Lung (tissue), 12 donors: ENCODE measurements around the gene CHERP. TPM values are rescaled to one million over a fixed set of nuclear protein-coding genes. Genes with fewer than 3 reads are reported as not detected.
"Not testable (repeated sequence)": the region's sequence is repeated elsewhere in the genome, so short reads cannot be mapped to it uniquely, and the experiment has no call there.

Source experiments
- ATAC-seq: fragments of 200-7000 bp; cut with Tn5 transposase; one replicate; pipeline ENCODE4 v1.9.1; 2020; ENCODE audit warnings: moderate number of reproducible peaks; ENCODE audit not compliant: insufficient read depth, low FRiP score
- DNase-seq, 3 donors: peaks; one replicate each; pipeline ENCODE4 v3.0.0-alpha.2; 2013 to 2017
- H3K27ac ChIP-seq, 2 donors: one replicate each; pipeline ENCODE4 v1.5.1; 2013; ENCODE audit warnings: mild to moderate bottlenecking in 2 of 2, moderate library complexity in 2 of 2, control low read depth in 1 of 2, inconsistent platforms in 1 of 2, low read depth in 1 of 2, low read length in 1 of 2
- H3K27me3 ChIP-seq, 3 donors: one replicate each; pipeline ENCODE4 v1.5.1; 2013; ENCODE audit warnings: low read length in 2 of 3; ENCODE audit not compliant: control insufficient read depth in 3 of 3, insufficient read depth in 3 of 3
- H3K36me3 ChIP-seq, 4 donors: one replicate each; pipeline ENCODE4 v1.5.1; 2013; ENCODE audit warnings: low read length in 4 of 4, mild to moderate bottlenecking in 1 of 4, moderate library complexity in 1 of 4; ENCODE audit not compliant: control insufficient read depth in 4 of 4, insufficient read depth in 4 of 4
- H3K4me1 ChIP-seq, 5 donors: one replicate each; pipeline ENCODE4 v1.5.1; 2013; ENCODE audit warnings: low read length in 5 of 5, mild to moderate bottlenecking in 2 of 5, moderate library complexity in 1 of 5; ENCODE audit not compliant: control insufficient read depth in 5 of 5, insufficient read depth in 5 of 5
- H3K4me3 ChIP-seq: one replicate; pipeline ENCODE4 v1.5.1; 2013; ENCODE audit warnings: mild to moderate bottlenecking, control low read depth, moderate library complexity
- H3K9ac ChIP-seq, 2 donors: one replicate each; pipeline ENCODE4 v1.5.1; 2013; ENCODE audit warnings: low read length in 2 of 2, control low read depth in 1 of 2; ENCODE audit not compliant: insufficient read depth in 1 of 2
- H3K9me3 ChIP-seq, 4 donors: one replicate each; pipeline ENCODE4 v1.5.1; 2013; ENCODE audit warnings: low read length in 3 of 4, mild to moderate bottlenecking in 1 of 4, moderate library complexity in 1 of 4; ENCODE audit not compliant: control insufficient read depth in 4 of 4, insufficient read depth in 3 of 4
- WGBS, 2 donors: extraction: QIAGEN DNeasy Blood & Tissue Kit; methylation state at CpG; one replicate each; pipeline ENCODE4 v1.1.7; 2013; 5-methylcytosine and 5-hydroxymethylcytosine counted together
- polyA plus RNA-seq, 2 donors: library from polyadenylated mRNA; stranded (reverse); fragments of 200-250 nt; gene quantifications; one replicate each; pipeline ENCODE4 v1.2.1, GENCODE V29; 2013
- total RNA-seq, 2 donors: library from RNA; depleted of rRNA in 1 of 2; stranded (reverse); fragments of >200 nt in 1 of 2; gene quantifications; one replicate each; pipeline ENCODE4 v1.2.1, GENCODE V29; 2014 to 2021
- TF ChIP-seq, protein P1 (sequence below): IDR thresholded peaks from 2 replicates; pipeline ENCODE4 v1.5.1; 2012; ENCODE audit warnings: mild to moderate bottlenecking; ENCODE audit errors: control extremely low read depth, extremely low read depth
- donor health status: control.
- donor health status: control.
- donor health status: Bipolar disorder and iron deficiency.
- donor health status: healthy.
- donor health status: DM: yes; HTN: yes; CAD: no.

Gene CHERP
- total and polyA plus RNA-seq, 4 donors: 19.5 to 30.9 (median 23.3) TPM

DNA sequence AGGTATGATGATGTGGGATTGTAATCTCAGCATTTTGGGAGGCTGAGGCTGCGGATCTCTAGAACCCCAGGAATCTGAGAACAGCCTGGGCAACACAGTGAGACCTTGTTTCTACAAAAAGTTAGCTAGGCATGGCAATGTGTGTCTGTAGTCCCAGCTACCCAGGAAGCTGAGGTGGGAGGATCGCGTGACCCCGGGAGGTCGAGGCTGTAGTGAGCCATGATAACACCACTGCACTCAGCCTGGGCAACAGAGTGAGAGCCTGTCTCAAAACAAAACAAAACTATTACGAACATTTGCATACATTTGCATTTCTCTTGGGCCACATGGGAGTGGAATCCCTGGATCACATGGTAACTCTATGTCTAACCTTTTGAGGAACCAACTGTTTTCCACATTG is 44.4 kb downstream of the CHERP start:
- Histone ChIP-seq H3K27ac (no peak overlapping the region), H3K9me3 (no peaks in the 10 kb centered on the region), H3K9ac (no peak overlapping the region), H3K27me3 (no peaks in the 10 kb centered on the region), H3K36me3 (peaks cover 0 to 10% (median 2%) of the 10 kb centered on the region in 4 donors), H3K4me3 (no peak overlapping the region), H3K4me1 (peaks cover 0 to 5% (median 4%) of the 10 kb centered on the region in 5 donors)
- WGBS, 2 donors: 93 to 96% methylated on average over 6 of the region's 6 CpGs
- TF ChIP-seq, protein P1, sequence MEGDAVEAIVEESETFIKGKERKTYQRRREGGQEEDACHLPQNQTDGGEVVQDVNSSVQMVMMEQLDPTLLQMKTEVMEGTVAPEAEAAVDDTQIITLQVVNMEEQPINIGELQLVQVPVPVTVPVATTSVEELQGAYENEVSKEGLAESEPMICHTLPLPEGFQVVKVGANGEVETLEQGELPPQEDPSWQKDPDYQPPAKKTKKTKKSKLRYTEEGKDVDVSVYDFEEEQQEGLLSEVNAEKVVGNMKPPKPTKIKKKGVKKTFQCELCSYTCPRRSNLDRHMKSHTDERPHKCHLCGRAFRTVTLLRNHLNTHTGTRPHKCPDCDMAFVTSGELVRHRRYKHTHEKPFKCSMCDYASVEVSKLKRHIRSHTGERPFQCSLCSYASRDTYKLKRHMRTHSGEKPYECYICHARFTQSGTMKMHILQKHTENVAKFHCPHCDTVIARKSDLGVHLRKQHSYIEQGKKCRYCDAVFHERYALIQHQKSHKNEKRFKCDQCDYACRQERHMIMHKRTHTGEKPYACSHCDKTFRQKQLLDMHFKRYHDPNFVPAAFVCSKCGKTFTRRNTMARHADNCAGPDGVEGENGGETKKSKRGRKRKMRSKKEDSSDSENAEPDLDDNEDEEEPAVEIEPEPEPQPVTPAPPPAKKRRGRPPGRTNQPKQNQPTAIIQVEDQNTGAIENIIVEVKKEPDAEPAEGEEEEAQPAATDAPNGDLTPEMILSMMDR: no peak
- ATAC-seq: no peak
- no peak for DNase-seq

DNA sequence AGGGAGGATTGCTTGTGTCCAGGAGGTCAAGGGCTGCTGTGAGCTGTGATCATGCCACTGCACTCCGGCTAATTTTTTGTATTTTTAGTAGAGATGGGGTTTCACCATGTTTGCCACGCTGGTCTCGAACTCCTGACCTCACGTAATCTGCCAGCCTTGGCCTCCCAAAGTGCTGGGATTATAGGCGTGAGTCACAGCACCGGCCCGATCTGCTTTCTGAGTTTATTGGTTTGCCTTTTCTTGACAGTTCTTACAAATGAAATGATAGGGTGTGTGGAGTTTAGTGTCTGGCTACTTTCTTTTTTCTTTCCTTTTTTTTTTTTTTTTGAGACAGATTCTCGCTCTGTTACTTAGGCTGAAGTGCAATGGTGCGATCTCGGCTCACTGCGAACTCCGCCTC is 45.2 kb downstream of the CHERP start:
- Histone ChIP-seq H3K4me3 (peak overlapping the region; percentile 87), H3K27me3 (no peaks in the 10 kb centered on the region), H3K27ac (peak overlapping the region in 1 of 2 donors; percentile 72), H3K4me1 (peaks cover 0 to 5% (median 4%) of the 10 kb centered on the region in 5 donors), H3K9me3 (no peaks in the 10 kb centered on the region), H3K9ac (peak overlapping the region in 1 of 2 donors; percentile 67), H3K36me3 (peaks cover 0 to 5% (median 2%) of the 10 kb centered on the region in 4 donors)
- WGBS, 2 donors: 90 to 93% methylated on average over 11 to 12 of the region's 12 CpGs
- no peak for DNase-seq
- no peak for ATAC-seq
- TF ChIP-seq, protein P1: no peak

DNA sequence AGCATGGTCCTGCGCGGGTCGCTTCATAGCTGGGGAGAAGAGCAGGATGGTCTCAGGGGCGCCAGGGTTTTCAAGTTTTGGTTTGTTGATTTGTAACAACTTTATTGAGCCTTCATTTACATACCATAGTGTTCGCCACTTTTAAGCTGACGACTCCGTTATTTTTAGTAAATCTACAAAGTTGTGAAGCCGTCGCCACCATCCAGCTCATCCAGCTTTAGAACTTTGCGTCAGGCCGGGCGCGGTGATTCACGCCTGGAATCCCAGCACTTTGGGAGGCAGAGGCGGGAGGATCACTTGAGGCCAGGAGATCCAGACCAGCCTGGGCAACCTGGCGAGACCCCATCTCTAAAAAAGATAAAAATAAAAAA is 45.6 kb downstream of the CHERP start:
- TF ChIP-seq, protein P1: no peak
- H3K4me3 ChIP-seq: peak overlapping the region; percentile 87
- 30 to 34% methylated on average over 16 of the region's 16 CpGs for WGBS, 2 donors
- DNase-seq (no peak), ATAC-seq (no peak)
- H3K27ac ChIP-seq: peak overlapping the region; percentile 80 to 82
- H3K4me1 ChIP-seq: peaks cover 0 to 5% (median 4%) of the 10 kb centered on the region in 5 donors
- H3K9me3 ChIP-seq: no peaks in the 10 kb centered on the region
- H3K36me3 ChIP-seq: peaks cover 0 to 5% (median 2%) of the 10 kb centered on the region in 4 donors
- peak overlapping the region in 1 of 2 donors; percentile 67 for H3K9ac ChIP-seq
- H3K27me3 ChIP-seq: no peaks in the 10 kb centered on the region

DNA sequence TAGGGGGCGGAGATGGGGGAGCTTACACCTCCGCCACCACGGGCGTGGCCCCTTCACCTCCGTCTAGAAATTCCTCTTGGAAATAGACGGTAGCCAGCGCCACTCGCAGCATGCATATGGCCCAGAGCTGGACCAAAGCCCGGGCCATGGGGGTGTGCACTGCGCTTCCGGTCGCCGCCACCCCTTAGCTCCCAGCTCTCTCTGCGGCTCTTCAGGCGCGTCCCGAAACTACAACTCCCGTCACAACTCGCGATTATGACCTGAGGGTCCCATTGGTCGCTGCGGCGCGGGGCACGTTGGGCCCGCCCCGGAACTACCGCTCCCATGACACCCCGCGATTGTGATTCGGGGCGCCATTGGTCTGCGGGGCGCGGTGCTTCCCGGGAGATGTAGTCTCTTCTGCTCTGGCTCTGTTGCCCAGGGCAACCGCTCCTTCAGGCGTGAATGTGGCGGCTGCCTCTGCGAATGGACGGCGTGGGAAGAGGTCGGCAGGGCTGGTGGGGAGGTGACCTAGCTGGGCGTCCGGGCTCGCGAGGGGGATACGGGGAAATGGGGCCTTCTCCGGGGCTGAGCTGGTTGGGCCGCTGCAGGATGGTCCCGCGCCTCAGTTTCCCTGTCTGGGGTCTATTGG is 46.1 kb downstream of the CHERP start, which contains the start of the genes C19orf44 and CALR3:
TSS of gene C19orf44 (plus strand) at position 413 of the 631 bp plus-strand sequence. CDS start 4,399 bp downstream, outside the sequence.
TSS of gene CALR3 (minus strand) at position 186 of the 631 bp plus-strand sequence. CDS start at position 148, 38 bp downstream.
- peak within 1 kb of the TSS; percentile 50 to 67 for H3K9ac ChIP-seq
- TF ChIP-seq, protein P1: no peak
- H3K9me3 ChIP-seq: no peaks in the 10 kb centered on the region
- no peaks in the 10 kb centered on the region for H3K27me3 ChIP-seq
- ATAC-seq: peak; percentile 100
- peaks cover 0 to 4% (median under 1%) of the 10 kb centered on the region in 4 donors for H3K36me3 ChIP-seq
- peak within 1 kb of the TSS; percentile 87 for H3K4me3 ChIP-seq
- H3K4me1 ChIP-seq: peaks cover 0 to 5% (median 4%) of the 10 kb centered on the region in 5 donors
- peak; percentile 99 to 100 (median 99) for DNase-seq
- H3K27ac ChIP-seq: peak within 1 kb of the TSS; percentile 80 to 82
- WGBS, 2 donors: 0 to 1% methylated on average over 51 to 52 of the region's 52 CpGs

DNA sequence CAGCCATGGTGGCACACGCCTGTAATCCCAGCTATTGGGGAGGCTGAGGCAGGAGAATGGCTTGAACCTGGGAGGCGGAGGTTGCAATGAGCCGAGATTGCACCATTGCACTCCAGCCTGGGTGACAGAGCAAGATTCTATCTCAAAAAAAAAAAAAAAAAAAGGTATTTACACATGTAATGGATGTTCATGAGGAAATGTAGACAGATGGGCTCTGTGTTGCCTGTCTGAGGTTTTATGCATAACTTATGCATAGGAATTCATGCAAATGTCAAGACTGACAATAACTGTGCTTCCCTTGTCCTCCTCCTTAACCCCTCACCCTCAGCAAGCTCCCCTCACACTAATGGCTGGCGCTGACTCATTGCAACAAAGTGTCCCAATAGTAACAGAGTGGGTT is 55.8 kb downstream of the CHERP start:
- DNase-seq, H3K9ac ChIP-seq, H3K27me3 ChIP-seq, ATAC-seq, H3K9me3 ChIP-seq, H3K27ac ChIP-seq, H3K4me1 ChIP-seq, H3K4me3 ChIP-seq, H3K36me3 ChIP-seq: not testable (repeated sequence)
- WGBS, 2 donors: 82 to 90% methylated on average over 4 of the region's 4 CpGs
